GM12878 (cell line): ENCODE measurements around the gene CSNK2A1. TPM values are rescaled to one million over a fixed set of nuclear protein-coding genes. Genes with fewer than 3 reads are reported as not detected.

Experiments
- ATAC-seq: fragments of 200-7000 bp; cut with Tn5 transposase; 3 replicates; pipeline ENCODE4 v1.9.1; 2020; ENCODE audit warnings: mild to moderate bottlenecking, moderate library complexity
- BruUV-seq: library from RNA; stranded (reverse); fragments of 400-500 nt; replicated peaks from 2 replicates; lab custom pipeline; 2021; lab: Mats Ljungman, UMichigan
- CTCF ChIA-PET: fragments of 300-600 bp; sonication (Branson Sonifier 250); formaldehyde crosslinking; extraction: SDS; loops from one replicate; lab custom pipeline; 2021; ENCODE audit warnings: inconsistent platforms; lab: Yijun Ruan, JAX
- POLR2A ChIA-PET: fragments of 350-600 bp; formaldehyde crosslinking; extraction: SDS; loops from one replicate; lab custom pipeline; 2021; ENCODE audit warnings: inconsistent platforms; lab: Charles Lee
- RAD21 ChIA-PET: fragments of 300-600 bp; sonication (Branson Sonifier 250); formaldehyde crosslinking; loops from one replicate; lab custom pipeline; 2023; ENCODE audit warnings: antibody characterized with exemption; ENCODE audit not compliant: unreplicated experiment; lab: Charles Lee
- SMC1A ChIA-PET: fragments of 300-600 bp; sonication (Branson Sonifier 250); formaldehyde crosslinking; loops from one replicate; lab custom pipeline; 2023; ENCODE audit not compliant: unreplicated experiment, uncharacterized antibody; lab: Charles Lee
- DNase-seq: peaks from one replicate; pipeline ENCODE4 v3.0.0-alpha.2; 2011; ENCODE audit warnings: low read depth, low spot score
- FAIRE-seq: peaks from 3 replicates; lab custom pipeline; 2011; peaks lifted over from hg19 to GRCh38; lab: Jason Lieb, UNC
- H2AFZ ChIP-seq: 2 replicates; pipeline ENCODE4 v1.6.0; 2011; ENCODE audit warnings: low read depth, low read length, control low read depth; ENCODE audit not compliant: control insufficient read depth
- H3K27ac ChIP-seq: 2 replicates; pipeline ENCODE4 v1.5.1; 2011; ENCODE audit warnings: control low read depth; ENCODE audit not compliant: control insufficient read depth, insufficient read depth
- H3K27me3 ChIP-seq, 2 experiments: replicated peaks in 1 of 2; 2 replicates each; pipeline versions ENCODE4 v1.6.0 to v1.6.1; 2011; ENCODE audit warnings: low read length in 1 of 2; ENCODE audit not compliant: control insufficient read depth in 2 of 2, insufficient read depth in 2 of 2
- H3K36me3 ChIP-seq, 2 experiments: 2 replicates each; pipeline ENCODE4 v1.5.1; 2011; ENCODE audit warnings: low read length in 1 of 2; ENCODE audit not compliant: control insufficient read depth in 2 of 2, insufficient read depth in 2 of 2
- H3K4me1 ChIP-seq: 2 replicates; pipeline ENCODE4 v1.6.1; 2011; ENCODE audit warnings: mild to moderate bottlenecking, low read length, moderate library complexity, mixed read lengths; ENCODE audit not compliant: control insufficient read depth, insufficient read depth
- H3K4me2 ChIP-seq: 2 replicates; pipeline ENCODE4 v1.6.0; 2011; ENCODE audit warnings: control low read depth; ENCODE audit not compliant: control insufficient read depth, insufficient read depth
- H3K4me3 ChIP-seq: fragments of 200-600 bp; sonication (generic); 2 replicates; pipeline ENCODE4 v1.5.1; 2016
- H3K79me2 ChIP-seq: 2 replicates; pipeline ENCODE4 v1.6.0; 2011; ENCODE audit warnings: low read length; ENCODE audit not compliant: control insufficient read depth, insufficient read depth
- H3K9ac ChIP-seq: 2 replicates; pipeline ENCODE4 v1.8.0; 2011; ENCODE audit warnings: low read length, control low read depth, mixed read lengths; ENCODE audit not compliant: control insufficient read depth, insufficient read depth
- H3K9me3 ChIP-seq: replicated peaks from 3 replicates; pipeline ENCODE4 v1.5.1; 2011; ENCODE audit warnings: mild to moderate bottlenecking, low read length; ENCODE audit not compliant: control insufficient read depth, insufficient read depth
- H4K20me1 ChIP-seq: 2 replicates; pipeline ENCODE4 v1.6.0; 2011; ENCODE audit not compliant: control insufficient read depth, insufficient read depth
- BMI1 ChIP-seq: fragments of 450-650 bp; IDR thresholded peaks from 2 replicates; pipeline ENCODE4 v1.6.1; 2016; ENCODE audit warnings: mild to moderate bottlenecking, moderate library complexity, borderline replicate concordance
- CTCF ChIP-seq, 3 experiments: IDR thresholded peaks in 2 of 3; conservative IDR thresholded peaks in 1 of 3; 2 replicates each; pipeline ENCODE4 v1.5.1; 2011; ENCODE audit warnings: low read depth in 3 of 3, low read length in 3 of 3, mild to moderate bottlenecking in 3 of 3, control low read depth in 2 of 3, moderate library complexity in 2 of 3, inconsistent platforms in 1 of 3, mixed read lengths in 1 of 3; ENCODE audit not compliant: control insufficient read depth in 2 of 3, insufficient read depth in 1 of 3; ENCODE audit errors: extremely low read depth in 1 of 3
- EED ChIP-seq: sonication (generic); IDR thresholded peaks from 2 replicates; pipeline ENCODE4 v1.6.1; 2016; ENCODE audit warnings: antibody characterized with exemption, low read depth
- IRF4 ChIP-seq: IDR thresholded peaks from 2 replicates; pipeline ENCODE4 v1.6.1; 2011; ENCODE audit warnings: low read depth, low read length
- LARP7 ChIP-seq: fragments of 450-650 bp; IDR thresholded peaks from 2 replicates; pipeline ENCODE4 v1.6.1; 2017; ENCODE audit warnings: mild to moderate bottlenecking
- MXI1 ChIP-seq: fragments of 150-350 bp; IDR thresholded peaks from 2 replicates; pipeline ENCODE4 v1.6.1; 2011; ENCODE audit warnings: low read depth, mild to moderate bottlenecking, inconsistent platforms, low read length, improper control_type of control experiment
- NFXL1 ChIP-seq: fragments of 450-650 bp; IDR thresholded peaks from 2 replicates; pipeline ENCODE4 v1.6.1; 2017; ENCODE audit warnings: antibody characterized with exemption, mild to moderate bottlenecking, borderline replicate concordance
- PML ChIP-seq: IDR thresholded peaks from 2 replicates; pipeline ENCODE4 v1.6.1; 2012; ENCODE audit warnings: low read length, inconsistent platforms
- POLR2A ChIP-seq: IDR thresholded peaks from 2 replicates; pipeline ENCODE4 v1.6.1; 2011; ENCODE audit warnings: low read depth, mild to moderate bottlenecking, low read length
- RAD21 ChIP-seq: IDR thresholded peaks from 2 replicates; pipeline ENCODE4 v1.6.1; 2011; ENCODE audit warnings: mild to moderate bottlenecking, low read depth, low read length, moderate library complexity; ENCODE audit not compliant: insufficient read depth
- SMARCA5 ChIP-seq: fragments of 450-650 bp; IDR thresholded peaks from 2 replicates; pipeline ENCODE4 v1.6.1; 2017; ENCODE audit warnings: mild to moderate bottlenecking
- SMC3 ChIP-seq: IDR thresholded peaks from 2 replicates; pipeline ENCODE4 v1.6.1; 2011; ENCODE audit warnings: low read length, improper control_type of control experiment, borderline replicate concordance
- SP1 ChIP-seq: IDR thresholded peaks from one replicate; pipeline ENCODE4 v1.6.1; 2011; ENCODE audit warnings: low read depth, low read length
- TCF3 ChIP-seq: IDR thresholded peaks from 2 replicates; pipeline ENCODE4 v1.6.1; 2012; ENCODE audit warnings: low read depth, mild to moderate bottlenecking, low read length, borderline replicate concordance; ENCODE audit not compliant: insufficient read depth
- YY1 ChIP-seq: IDR thresholded peaks from 2 replicates; pipeline ENCODE4 v1.6.1; 2011; ENCODE audit warnings: low read depth, mild to moderate bottlenecking, low read length
- ZNF24 ChIP-seq: fragments of 450-650 bp; IDR thresholded peaks from 2 replicates; pipeline ENCODE4 v1.6.1; 2017; ENCODE audit warnings: antibody characterized with exemption, mild to moderate bottlenecking
- ZNF592 ChIP-seq: fragments of 450-650 bp; IDR thresholded peaks from 2 replicates; pipeline ENCODE4 v1.6.1; 2017; ENCODE audit warnings: mild to moderate bottlenecking, moderate library complexity
- ZZZ3 ChIP-seq: IDR thresholded peaks from 2 replicates; pipeline ENCODE4 v1.6.1; 2011; ENCODE audit warnings: low read depth; ENCODE audit not compliant: control insufficient read depth, insufficient read length
- WGBS: methylation state at CpG from one replicate; pipeline ENCODE4 v1.1.6; 2016; ENCODE audit warnings: low lambda C conversion rate; ENCODE audit not compliant: insufficient replicate concordance, insufficient coverage; ENCODE audit errors: missing lambda C conversion rate; 5-methylcytosine and 5-hydroxymethylcytosine counted together
- in situ Hi-C: fragments of 300-500 bp; cut with MboI; formaldehyde crosslinking; loops from 9 replicates; pipeline ENCODE4 v1.14.3; 2018; ENCODE audit warnings: mixed read lengths
- intact Hi-C: fragments of 100-400 bp; cut with micrococcal nuclease; formaldehyde crosslinking; loops from one replicate; pipeline ENCODE4 v1.14.2; 2022; ENCODE audit not compliant: unreplicated experiment
- polyA plus RNA-seq, 11 experiments: library from polyadenylated mRNA; depleted of rRNA in 4 of 11; unstranded in 6 of 11; stranded (reverse) in 5 of 11; fragments of >200 nt; fragmentation: Nextera tagmentation in 4 of 11; fragmentation: Illumina TruSeq in 1 of 11; extraction: Ambion mirVana in 4 of 11; extraction: Trizol in 1 of 11; gene quantifications; 1 replicate in 1 of 11; 2 replicates in 10 of 11; pipeline versions ENCODE4 v1.2.1 to v1.2.3, GENCODE V29; 2011 to 2016; ENCODE audit warnings: inconsistent platforms in 2 of 11, missing spikeins in 2 of 11, low read depth in 1 of 11
- total RNA-seq, 4 experiments: library from RNA; depleted of rRNA in 3 of 4; stranded (reverse); fragments of >200 nt in 3 of 4; fragmentation: Illumina TruSeq in 1 of 4; extraction: Trizol in 1 of 4; gene quantifications; 2 replicates each; pipeline versions ENCODE4 v1.2.1 to v1.2.3, GENCODE V29; 2013 to 2021

CSNK2A1 gene
- total and polyA plus RNA-seq, 10 of the 15 experiments (the other 5 are each of a cell fraction or from before 2014, with no cell fraction given) = 47.6 to 199 (median 95.0) TPM

- ChIA-PET SMC1A (interaction anchor here (0.9 to 1.4 kb wide), 6 partner anchors 21 to 76 kb away, joined by 3 to 4 read pairs (median 3); no protein-coding TSS in a partner anchor), RAD21 (interaction anchor here (0.6 to 1.8 kb wide), 4 partner anchors 22 to 79 kb away, joined by 3 to 10 read pairs (median 4); no protein-coding TSS in a partner anchor), POLR2A (interaction anchor here (2.1 kb wide), 1 partner anchor 18 kb away, joined by 7 read pairs; no protein-coding TSS in a partner anchor), CTCF (interaction anchor here (0.7 to 3.8 kb wide), 17 partner anchors 14 to 108 kb away, joined by 3 to 21 read pairs (median 3); no protein-coding TSS in a partner anchor)
- no peaks in the 10 kb centered on the region for H3K79me2 ChIP-seq
- no peak overlapping the region for H3K4me3 ChIP-seq
- ATAC-seq = peak; percentile 65
- H3K9ac ChIP-seq = no peak overlapping the region
- no peaks in the 10 kb centered on the region for H3K27me3 ChIP-seq
- H2AFZ ChIP-seq = no peak overlapping the region
- intact Hi-C loops = loop anchor here (1.0 kb wide), 1 partner anchor 77 kb away; no protein-coding TSS in a partner anchor
- no peaks in the 10 kb centered on the region for H4K20me1 ChIP-seq
- no TSS peak for BruUV-seq
- 80% methylated on average over 17 of the region's 17 CpGs for WGBS
- no peaks in the 10 kb centered on the region for H3K9me3 ChIP-seq
- H3K27ac ChIP-seq = no peak overlapping the region
- H3K4me2 ChIP-seq = no peak overlapping the region
- H3K4me1 ChIP-seq = peaks cover 24% of the 10 kb centered on the region
- DNase-seq = no peak
- in situ Hi-C loops = no loop called here
- FAIRE-seq = no peak
- peaks cover 20 to 22% of the 10 kb centered on the region in 2 experiments for H3K36me3 ChIP-seq
- TF ChIP-seq LARP7 (no peak), MXI1 (no peak), ZZZ3 (no peak), BMI1 (no peak), YY1 (no peak), PML (no peak), SMC3 (peak; percentile 47; the same call in 1 of the 2 replicates), TCF3 (no peak), IRF4 (no peak), POLR2A (peak; percentile 18), CTCF (IDR thresholded peaks at IDR 0.05 in 2 of 3, conservative IDR thresholded peaks at IDR 0.05 in 1 of 3; ENCODE audit: control insufficient read depth in 2 of 3, extremely low read depth in 1 of 3, insufficient read depth in 1 of 3, low read depth in 3 of 3, low read length in 3 of 3) (peak; percentile 20 to 63 (median 63); a peak in 5 of 6 replicates), ZNF592 (no peak), SMARCA5 (no peak), ZNF24 (no peak), NFXL1 (no peak), RAD21 (peak; percentile 15; the same call in 1 of the 2 replicates), SP1 (no peak), EED (no peak)
These were observed 112.3 kb downstream of the CSNK2A1 start for GRCh38 chr20:431012-431904.
